ENCODE data around the gene DDX27. TPM values are rescaled to one million over a fixed set of nuclear protein-coding genes. Genes with fewer than 3 reads are reported as not detected.

The DDX27 gene
- total and polyA plus RNA-seq, 2 of the 13 experiments (the other 11 are each of a cell fraction or from before 2014, with no cell fraction given): 42.6 to 72.8 TPM

GRCh38 chr20:49278036-49278817 lies 59.0 kb downstream of the DDX27 start, which contains the start of gene ZNFX1 (continued):
- TF ChIP-seq, protein P1, sequence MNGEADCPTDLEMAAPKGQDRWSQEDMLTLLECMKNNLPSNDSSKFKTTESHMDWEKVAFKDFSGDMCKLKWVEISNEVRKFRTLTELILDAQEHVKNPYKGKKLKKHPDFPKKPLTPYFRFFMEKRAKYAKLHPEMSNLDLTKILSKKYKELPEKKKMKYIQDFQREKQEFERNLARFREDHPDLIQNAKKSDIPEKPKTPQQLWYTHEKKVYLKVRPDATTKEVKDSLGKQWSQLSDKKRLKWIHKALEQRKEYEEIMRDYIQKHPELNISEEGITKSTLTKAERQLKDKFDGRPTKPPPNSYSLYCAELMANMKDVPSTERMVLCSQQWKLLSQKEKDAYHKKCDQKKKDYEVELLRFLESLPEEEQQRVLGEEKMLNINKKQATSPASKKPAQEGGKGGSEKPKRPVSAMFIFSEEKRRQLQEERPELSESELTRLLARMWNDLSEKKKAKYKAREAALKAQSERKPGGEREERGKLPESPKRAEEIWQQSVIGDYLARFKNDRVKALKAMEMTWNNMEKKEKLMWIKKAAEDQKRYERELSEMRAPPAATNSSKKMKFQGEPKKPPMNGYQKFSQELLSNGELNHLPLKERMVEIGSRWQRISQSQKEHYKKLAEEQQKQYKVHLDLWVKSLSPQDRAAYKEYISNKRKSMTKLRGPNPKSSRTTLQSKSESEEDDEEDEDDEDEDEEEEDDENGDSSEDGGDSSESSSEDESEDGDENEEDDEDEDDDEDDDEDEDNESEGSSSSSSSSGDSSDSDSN (CRISPR knock-in tag; IDR thresholded peaks at IDR 0.05): peak; percentile 93; the same call in 1 of the 2 replicates
- TF ChIP-seq GZF1 (CRISPR knock-in tag; IDR thresholded peaks at IDR 0.05) (peak; percentile 77; the same call in 1 of the 2 replicates), KMT2A (CRISPR knock-in tag; IDR thresholded peaks at IDR 0.05) (peak; percentile 98), ZNF713 (CRISPR knock-in tag; IDR thresholded peaks at IDR 0.05) (peak; percentile 94), ZNF224 (CRISPR knock-in tag; IDR thresholded peaks at IDR 0.05) (0 out of 2 replicates have a peak, but pooled peaks have one; percentile 24), NCOA5 (CRISPR knock-in tag; IDR thresholded peaks at IDR 0.05) (no peak; the same call in 1 of the 2 replicates), SIX1 (CRISPR knock-in tag; IDR thresholded peaks at IDR 0.05; ENCODE audit: borderline replicate concordance) (peak; percentile 82; the same call in 1 of the 2 replicates), SP2 (CRISPR knock-in tag; IDR thresholded peaks at IDR 0.05) (peak; percentile 58), AHR (CRISPR knock-in tag; IDR thresholded peaks at IDR 0.05) (peak; percentile 95), HES4 (CRISPR knock-in tag; IDR thresholded peaks at IDR 0.05; ENCODE audit: borderline replicate concordance) (peak; percentile 91), ZNF709 (CRISPR knock-in tag; IDR thresholded peaks at IDR 0.05) (peak; percentile 99)
- TF ChIP-seq, protein P2, sequence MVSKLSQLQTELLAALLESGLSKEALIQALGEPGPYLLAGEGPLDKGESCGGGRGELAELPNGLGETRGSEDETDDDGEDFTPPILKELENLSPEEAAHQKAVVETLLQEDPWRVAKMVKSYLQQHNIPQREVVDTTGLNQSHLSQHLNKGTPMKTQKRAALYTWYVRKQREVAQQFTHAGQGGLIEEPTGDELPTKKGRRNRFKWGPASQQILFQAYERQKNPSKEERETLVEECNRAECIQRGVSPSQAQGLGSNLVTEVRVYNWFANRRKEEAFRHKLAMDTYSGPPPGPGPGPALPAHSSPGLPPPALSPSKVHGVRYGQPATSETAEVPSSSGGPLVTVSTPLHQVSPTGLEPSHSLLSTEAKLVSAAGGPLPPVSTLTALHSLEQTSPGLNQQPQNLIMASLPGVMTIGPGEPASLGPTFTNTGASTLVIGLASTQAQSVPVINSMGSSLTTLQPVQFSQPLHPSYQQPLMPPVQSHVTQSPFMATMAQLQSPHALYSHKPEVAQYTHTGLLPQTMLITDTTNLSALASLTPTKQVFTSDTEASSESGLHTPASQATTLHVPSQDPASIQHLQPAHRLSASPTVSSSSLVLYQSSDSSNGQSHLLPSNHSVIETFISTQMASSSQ (IDR thresholded peaks at IDR 0.05; ENCODE audit: low read depth): no peak
- TF ChIP-seq, protein P2 (CRISPR knock-in tag; IDR thresholded peaks at IDR 0.05; ENCODE audit: borderline replicate concordance): peak; percentile 79
- TF ChIP-seq, protein P3, sequence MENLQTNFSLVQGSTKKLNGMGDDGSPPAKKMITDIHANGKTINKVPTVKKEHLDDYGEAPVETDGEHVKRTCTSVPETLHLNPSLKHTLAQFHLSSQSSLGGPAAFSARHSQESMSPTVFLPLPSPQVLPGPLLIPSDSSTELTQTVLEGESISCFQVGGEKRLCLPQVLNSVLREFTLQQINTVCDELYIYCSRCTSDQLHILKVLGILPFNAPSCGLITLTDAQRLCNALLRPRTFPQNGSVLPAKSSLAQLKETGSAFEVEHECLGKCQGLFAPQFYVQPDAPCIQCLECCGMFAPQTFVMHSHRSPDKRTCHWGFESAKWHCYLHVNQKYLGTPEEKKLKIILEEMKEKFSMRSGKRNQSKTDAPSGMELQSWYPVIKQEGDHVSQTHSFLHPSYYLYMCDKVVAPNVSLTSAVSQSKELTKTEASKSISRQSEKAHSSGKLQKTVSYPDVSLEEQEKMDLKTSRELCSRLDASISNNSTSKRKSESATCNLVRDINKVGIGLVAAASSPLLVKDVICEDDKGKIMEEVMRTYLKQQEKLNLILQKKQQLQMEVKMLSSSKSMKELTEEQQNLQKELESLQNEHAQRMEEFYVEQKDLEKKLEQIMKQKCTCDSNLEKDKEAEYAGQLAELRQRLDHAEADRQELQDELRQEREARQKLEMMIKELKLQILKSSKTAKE (CRISPR knock-in tag; IDR thresholded peaks at IDR 0.05; ENCODE audit: borderline replicate concordance): peak; percentile 79; the same call in 1 of the 2 replicates
- TF ChIP-seq, protein P4, sequence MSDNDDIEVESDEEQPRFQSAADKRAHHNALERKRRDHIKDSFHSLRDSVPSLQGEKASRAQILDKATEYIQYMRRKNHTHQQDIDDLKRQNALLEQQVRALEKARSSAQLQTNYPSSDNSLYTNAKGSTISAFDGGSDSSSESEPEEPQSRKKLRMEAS (IDR thresholded peaks at IDR 0.05): peak; percentile 97
- TF ChIP-seq, protein P5, sequence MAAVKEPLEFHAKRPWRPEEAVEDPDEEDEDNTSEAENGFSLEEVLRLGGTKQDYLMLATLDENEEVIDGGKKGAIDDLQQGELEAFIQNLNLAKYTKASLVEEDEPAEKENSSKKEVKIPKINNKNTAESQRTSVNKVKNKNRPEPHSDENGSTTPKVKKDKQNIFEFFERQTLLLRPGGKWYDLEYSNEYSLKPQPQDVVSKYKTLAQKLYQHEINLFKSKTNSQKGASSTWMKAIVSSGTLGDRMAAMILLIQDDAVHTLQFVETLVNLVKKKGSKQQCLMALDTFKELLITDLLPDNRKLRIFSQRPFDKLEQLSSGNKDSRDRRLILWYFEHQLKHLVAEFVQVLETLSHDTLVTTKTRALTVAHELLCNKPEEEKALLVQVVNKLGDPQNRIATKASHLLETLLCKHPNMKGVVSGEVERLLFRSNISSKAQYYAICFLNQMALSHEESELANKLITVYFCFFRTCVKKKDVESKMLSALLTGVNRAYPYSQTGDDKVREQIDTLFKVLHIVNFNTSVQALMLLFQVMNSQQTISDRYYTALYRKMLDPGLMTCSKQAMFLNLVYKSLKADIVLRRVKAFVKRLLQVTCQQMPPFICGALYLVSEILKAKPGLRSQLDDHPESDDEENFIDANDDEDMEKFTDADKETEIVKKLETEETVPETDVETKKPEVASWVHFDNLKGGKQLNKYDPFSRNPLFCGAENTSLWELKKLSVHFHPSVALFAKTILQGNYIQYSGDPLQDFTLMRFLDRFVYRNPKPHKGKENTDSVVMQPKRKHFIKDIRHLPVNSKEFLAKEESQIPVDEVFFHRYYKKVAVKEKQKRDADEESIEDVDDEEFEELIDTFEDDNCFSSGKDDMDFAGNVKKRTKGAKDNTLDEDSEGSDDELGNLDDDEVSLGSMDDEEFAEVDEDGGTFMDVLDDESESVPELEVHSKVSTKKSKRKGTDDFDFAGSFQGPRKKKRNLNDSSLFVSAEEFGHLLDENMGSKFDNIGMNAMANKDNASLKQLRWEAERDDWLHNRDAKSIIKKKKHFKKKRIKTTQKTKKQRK (IDR thresholded peaks at IDR 0.05; ENCODE audit: low read length): no peak
